Measurements from ENCODE around the gene RALGPS2. TPM values are rescaled to one million over a fixed set of nuclear protein-coding genes. Genes with fewer than 3 reads are reported as not detected.
"Not testable (repeated sequence)": the region's sequence is repeated elsewhere in the genome, so short reads cannot be mapped to it uniquely, and the experiment has no call there.

The RALGPS2 gene
- polyA plus RNA-seq, 3 donors = 1.5 to 7.3 (median 1.9) TPM

DNA sequence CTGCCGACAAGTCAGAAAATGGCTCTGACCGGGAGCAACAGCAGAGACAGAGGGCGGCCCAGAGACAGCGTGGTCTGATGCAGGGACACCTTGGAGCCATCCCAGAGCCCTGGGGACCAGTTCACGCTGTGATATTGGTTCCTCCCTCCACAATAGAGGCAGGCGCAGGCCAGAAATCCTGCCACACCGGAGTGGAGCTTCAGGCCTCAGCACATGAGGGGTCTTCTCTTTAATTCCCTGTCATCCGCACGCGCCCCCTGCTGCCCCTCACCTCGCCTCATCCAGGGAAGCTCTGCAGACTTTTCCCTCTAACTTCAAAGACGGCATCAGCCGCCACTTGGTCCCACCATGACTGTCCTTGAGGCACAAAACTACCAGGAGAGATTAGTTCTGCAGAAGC is 221.4 kb downstream of the RALGPS2 start:
- WGBS, 3 donors = 89 to 93% (median 90%) methylated on average over 13 of the region's 13 CpGs
- no peak overlapping the region for H3K27ac ChIP-seq (ENCODE audit: low read depth, low read length)

DNA sequence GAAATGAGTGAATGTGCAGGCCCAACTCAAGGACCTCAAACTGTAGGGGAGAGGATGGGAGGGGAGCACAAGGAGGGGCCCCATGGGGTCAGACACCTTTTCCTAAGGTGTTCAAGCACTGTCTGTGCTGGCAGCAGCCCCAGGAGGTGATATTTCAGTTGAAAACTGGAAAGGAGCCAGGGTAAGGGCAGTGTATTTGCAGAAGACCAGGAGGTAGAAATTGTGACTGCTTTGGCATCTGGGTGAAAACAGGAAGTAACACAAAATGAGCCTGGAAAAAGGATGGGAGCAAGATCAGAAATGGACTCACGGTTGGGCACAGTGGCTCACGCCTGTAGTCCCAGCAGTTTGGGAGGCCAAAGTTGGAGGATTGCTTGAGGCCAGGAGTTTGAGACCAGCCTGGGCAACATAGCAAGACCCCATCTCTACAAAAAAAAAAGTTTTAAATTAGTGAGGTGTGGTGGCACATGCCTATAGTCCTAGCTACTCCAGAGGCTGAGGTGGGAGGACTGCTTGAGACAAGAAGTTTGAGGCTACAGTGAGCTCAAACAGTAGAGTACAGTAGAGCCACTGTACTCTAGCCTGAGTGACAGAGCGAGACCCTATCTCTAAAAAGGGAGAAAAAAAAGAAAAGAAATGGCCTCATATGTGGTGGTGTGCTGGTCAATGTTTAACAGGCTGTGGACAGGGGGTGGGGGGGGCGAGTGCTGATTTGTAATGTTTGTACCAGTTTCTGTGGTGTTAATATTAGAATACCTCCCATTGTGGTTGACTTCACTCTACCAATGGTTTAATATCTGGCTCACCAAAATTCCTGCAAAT is 222.0 kb downstream of the RALGPS2 start:
- H3K27ac ChIP-seq (ENCODE audit: low read depth, low read length) = no peak overlapping the region
- whole genome bisulfite sequencing, 3 donors = 72 to 86% (median 81%) methylated on average over 4 of the region's 4 CpGs

DNA sequence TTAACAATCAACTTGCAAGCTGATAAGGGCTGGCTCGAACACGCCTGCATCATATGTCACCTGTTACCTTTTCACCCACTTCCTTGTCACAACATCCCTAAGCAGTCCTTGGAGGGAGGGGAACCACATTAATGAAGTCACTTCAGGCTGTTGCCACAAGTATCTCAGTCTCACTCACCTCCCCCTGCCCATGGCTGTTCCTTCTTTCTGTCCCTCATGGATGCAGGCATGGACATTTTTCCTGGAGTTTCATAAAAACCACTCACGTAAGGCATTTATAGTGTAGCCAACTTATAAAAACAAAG is 222.6 kb downstream of the RALGPS2 start:
- H3K27ac ChIP-seq (ENCODE audit: low read depth, low read length) = no peak overlapping the region
- 78 to 99% (median 93%) methylated on average over 3 of the region's 3 CpGs for WGBS, 3 donors

DNA sequence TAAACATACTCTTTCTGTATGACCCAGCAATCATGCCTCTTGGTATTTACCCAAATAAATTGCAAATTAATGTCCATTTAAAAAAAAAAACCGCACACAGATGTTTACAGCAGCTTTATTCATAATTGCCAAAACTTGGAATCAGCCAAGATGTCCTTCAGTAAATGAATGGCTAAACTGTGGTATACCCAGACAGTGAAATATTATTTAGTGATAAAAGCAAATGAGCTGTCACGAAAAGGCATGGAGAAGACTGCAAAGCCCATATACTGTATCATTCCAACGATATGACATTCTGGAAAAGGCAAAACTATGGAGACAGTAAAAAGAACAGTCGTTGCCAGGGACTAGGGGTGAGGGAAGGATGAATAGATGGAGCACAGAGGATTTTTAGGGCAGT is 223.6 kb downstream of the RALGPS2 start:
- 74 to 89% (median 89%) methylated on average over 4 of the region's 4 CpGs for WGBS, 3 donors

DNA sequence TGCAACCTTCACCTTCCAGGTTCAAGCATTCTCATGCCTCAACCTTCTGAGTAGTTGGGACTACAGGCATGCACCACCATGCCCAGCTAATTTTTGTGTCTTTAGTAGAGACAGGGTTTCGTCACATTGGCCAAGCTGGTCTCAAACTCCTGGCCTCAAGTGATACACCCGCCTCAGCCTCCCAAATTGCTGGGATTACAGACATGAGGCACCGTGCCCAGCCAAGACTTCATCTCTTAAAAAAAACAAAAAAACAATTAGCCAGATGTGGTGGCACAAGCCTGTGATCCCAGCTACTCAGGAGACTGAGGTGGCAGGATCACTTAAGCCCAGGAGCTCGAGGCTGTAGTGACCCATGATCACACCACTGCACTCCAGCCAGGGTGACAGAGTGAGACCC is 224.8 kb downstream of the RALGPS2 start:
- 76 to 89% (median 82%) methylated on average over 4 of the region's 4 CpGs for WGBS, 3 donors

More for the DNA sequence above, 223.6 kb downstream of the RALGPS2 start:
- H3K27ac ChIP-seq (ENCODE audit: low read depth, low read length) = no peak overlapping the region

DNA sequence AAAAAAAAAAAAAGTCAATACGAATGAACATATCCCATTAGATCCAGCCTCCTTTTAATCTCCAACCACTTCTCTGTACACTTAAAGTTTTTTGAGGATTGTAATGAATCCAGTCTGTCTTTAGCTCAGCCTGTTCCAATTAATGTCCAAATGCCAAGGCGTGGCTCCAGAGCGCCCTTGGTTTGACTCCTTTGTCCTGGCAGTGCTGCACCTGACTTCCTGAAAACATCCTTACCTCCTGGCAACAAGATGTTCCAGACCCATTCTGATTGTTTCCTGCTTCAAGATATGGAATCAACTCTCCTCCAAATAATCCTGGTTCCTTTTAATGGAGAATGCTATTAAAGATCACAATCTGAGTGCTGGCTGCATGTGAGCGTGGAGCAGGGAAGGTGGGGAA is 226.6 kb downstream of the RALGPS2 start:
- no peak overlapping the region for H3K27ac ChIP-seq (ENCODE audit: low read depth, low read length)
- 75 to 90% (median 82%) methylated on average over 4 of the region's 4 CpGs for WGBS, 3 donors

More for the DNA sequence above, 224.8 kb downstream of the RALGPS2 start:
- H3K27ac ChIP-seq (ENCODE audit: low read depth, low read length) = not testable (repeated sequence)

DNA sequence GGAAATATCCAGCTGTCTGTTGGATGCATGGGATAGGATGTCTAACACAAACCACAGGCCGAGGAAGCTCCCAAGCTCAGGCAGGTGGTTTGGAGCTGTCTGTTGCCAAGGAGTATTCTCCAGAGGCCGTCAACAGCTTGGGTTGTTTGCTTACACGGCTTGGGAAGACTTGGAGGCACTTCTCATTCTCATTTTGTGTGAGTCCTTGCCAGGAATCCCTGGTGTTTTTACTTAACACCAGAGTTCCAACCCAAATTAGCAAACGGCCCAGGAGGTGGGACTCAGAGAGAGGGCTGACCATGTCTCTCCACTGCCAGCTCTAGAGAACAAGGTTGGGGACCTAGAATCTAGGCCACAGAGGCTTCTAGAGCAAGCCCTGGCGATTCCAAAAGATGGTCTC is 228.0 kb downstream of the RALGPS2 start:
- H3K27ac ChIP-seq (ENCODE audit: low read depth, low read length) = no peak overlapping the region
- 58 to 82% (median 59%) methylated on average over 5 of the region's 5 CpGs for WGBS, 3 donors

DNA sequence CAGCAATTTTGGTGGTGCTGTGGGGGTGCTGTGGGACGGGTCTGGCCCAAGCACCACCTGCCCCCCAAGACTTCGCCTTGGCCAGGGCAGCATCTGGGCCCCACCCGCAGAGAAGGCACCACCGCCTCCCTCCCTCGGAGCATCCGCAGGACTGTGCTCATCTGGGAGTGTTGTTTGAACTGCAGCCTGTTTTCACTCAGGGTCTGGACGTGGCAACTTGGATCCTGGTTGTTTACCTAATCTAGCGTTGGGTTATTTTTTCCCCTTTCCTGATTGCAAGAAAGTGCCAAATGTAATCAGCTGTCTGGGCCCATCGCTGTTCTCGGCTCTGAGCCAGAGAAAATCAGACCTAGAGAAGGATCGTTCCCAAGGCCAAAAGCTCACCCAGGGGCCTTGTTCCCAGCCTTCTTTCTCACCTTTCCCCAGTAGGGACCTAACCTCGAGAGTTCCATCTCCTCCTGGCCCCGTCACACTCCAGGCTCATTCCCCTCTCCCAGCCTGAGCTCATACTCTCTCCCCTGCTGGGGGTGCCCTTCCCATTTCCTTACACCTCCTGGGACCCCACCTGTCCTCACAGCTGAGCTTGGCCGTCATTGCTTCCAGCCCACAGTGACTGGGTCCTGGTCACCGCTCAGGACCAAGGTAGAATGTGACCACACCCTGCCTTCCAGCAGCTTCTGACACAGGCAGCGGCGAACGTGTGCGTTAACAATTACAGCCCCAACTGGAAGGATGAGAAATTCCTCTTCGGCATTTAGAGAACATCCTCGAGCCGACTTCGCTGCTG is 228.7 kb downstream of the RALGPS2 start:
- no peak overlapping the region for H3K27ac ChIP-seq (ENCODE audit: low read depth, low read length)
- WGBS, 3 donors = 65 to 80% (median 79%) methylated on average over 23 of the region's 23 CpGs

DNA sequence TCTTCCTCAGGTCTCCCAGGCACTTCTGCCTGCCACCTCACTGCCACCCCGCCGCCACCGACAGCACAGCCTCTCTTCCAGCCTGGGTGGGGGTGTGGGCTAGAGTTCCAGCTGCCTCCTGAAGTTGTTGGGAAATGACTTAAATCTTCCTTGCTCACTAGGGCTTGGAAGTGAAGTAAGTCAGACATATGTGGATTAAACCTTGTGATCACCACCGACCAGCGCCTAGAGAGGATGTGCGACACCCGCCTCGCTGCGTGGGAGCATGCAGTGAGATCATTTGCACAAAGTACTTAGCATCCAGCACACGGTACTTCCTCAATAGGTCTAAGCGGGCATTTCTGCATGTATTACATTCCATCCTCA is 229.3 kb downstream of the RALGPS2 start:
- no peak overlapping the region for H3K27ac ChIP-seq (ENCODE audit: low read depth, low read length)
- 85 to 93% (median 86%) methylated on average over 11 of the region's 11 CpGs for WGBS, 3 donors

DNA sequence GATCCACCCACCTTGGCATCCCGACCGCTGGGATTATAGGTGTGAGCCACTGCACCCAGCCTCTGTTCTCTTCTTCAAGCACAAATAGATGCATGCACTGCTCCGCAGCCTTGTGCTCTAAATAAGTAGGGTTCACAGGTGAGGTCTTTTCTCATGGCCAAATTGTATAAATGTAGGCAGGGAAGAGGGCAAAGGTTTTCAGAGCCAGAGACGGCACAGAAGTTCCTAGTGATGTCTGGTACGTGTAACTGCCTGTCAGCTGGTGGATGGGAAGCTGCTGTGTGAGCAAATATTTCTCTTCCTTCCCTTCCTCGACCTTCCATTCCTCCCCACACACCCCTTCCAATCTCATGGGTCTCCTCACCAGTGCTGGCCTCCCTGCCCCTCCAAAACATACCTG is 229.9 kb downstream of the RALGPS2 start:
- 69 to 76% (median 71%) methylated on average over 6 of the region's 6 CpGs for WGBS, 3 donors
- no peak overlapping the region for H3K27ac ChIP-seq (ENCODE audit: low read depth, low read length)

DNA sequence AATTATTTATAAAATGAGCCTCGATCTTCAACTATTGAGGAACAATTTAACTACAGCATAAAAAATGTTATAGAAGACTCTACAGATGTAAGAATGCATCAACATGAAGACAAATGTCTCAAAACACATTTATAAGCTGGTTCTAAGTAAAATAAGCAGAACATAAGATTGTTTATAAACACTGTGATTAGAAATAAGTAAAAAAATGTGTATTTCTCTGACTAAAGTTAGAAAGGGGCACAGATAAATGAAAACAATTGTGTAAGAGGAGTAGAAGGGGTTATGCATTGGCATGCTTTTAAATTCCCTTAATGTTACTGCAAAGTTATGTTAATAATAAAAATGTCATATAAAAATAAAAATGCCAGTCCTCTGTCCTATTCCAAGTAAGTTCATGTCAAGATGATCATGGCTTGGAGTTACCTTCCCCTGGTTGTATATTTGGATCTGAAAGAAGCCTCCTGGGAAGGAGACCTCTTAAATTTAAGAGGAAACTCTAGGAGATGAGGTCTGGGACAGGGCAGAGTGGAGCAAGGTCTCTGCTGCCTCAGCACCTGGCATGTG is 230.4 kb downstream of the RALGPS2 start:
- 67 to 81% (median 74%) methylated on average over 1 of the region's 1 CpG for WGBS, 3 donors
- no peak overlapping the region for H3K27ac ChIP-seq (ENCODE audit: low read depth, low read length)

DNA sequence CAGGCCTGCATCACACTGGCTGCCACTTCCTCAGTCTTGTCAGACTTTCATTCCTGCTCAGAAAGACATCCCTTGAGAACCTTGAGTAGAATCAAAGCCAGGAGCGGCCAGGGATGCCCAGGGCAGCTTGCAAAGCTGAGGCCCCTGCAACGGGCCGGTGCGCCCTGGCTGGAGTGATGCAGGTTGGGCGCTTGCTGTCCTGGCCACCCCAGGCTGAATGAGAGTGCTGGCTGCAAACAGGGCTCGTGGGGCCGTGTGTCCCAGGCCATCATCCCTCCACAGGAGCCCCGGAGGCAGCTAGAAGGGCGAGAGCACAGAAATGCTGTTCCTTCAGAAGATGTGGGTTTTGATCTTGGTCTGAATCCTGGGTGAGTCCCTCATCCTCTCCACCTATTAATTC is 233.4 kb downstream of the RALGPS2 start:
- no peak overlapping the region for H3K27ac ChIP-seq (ENCODE audit: low read depth, low read length)
- 90 to 93% (median 92%) methylated on average over 9 of the region's 9 CpGs for WGBS, 3 donors

DNA sequence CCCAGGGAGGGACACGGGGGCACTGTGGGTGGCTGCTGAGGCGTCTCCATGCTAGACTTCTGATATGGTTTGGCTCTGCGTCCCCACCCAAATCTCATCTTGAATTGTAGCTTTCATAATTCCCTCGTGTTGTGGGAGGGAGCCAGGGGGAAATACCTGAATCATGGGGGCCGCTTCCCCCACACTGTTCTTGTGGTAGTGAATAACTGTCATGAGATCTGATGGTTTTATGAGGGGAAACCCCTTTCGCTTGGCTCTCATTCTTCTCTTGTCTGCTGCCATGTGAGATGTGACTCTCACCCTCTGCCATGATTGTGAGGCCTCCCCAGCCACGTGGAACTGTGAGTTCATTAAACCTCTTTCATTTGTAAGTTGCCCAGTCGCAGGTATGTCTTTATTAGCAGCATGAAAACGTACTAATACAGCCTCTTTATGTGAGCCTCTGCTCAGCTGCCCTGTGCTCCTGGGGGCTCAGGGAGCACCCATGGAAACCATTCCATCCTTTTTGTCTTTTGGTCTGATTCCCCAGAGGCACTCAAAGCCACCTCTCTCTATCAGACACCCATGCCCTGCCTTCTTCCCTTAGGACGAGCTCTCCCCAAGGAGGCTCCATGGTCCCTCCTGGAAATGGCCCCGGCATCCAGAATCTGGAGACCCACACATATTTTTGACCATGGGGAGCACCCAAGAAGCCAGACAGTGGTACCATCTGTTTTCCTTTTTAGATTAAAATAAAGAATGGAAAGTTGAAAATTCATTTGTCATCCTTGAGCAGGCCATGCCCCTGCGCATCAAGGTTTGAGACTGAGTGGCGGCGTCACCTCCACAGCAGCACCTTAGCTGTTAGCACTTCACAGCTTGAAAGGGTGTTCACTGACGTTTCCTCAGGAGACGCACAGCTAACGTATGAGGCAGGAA is 234.8 kb downstream of the RALGPS2 start:
- WGBS, 3 donors = 88 to 90% (median 89%) methylated on average over 17 of the region's 17 CpGs
- no peak overlapping the region for H3K27ac ChIP-seq (ENCODE audit: low read depth, low read length)

DNA sequence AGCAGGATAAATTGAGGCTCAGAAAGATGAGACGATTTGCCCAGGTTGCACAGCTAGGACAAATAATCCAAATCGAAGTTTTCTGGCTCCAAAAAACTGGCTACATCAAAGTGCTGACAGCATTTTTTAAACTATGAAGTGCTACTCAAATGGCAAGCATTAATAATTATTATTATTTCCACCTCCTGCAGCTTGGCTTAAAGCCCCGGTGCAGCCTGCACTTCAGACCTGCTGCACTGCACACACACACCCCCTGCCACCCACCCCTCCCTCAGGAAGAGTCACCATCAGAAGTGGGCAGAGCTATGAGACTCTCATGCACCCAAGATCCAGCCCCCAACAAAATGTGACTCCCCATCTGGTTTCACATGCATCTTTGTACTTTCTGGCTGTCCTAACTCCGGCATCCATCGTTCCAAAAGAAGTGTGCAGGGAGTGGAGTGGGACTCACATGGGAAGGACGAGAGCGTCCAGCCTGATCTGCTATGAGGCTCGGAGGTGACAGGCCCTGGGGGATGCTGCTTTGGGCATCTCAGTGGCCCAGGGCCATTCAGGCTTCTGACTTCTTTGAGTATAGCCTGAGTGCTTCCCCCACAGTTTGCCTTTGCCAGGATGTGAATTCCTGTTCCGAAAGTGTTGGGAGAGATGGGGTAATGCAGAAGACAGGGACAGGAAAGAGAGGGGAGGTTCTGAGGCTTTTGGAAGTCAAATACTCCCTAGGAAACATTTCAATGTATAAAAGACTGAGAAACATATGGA is 235.6 kb downstream of the RALGPS2 start:
- no peak overlapping the region for H3K27ac ChIP-seq (ENCODE audit: low read depth, low read length)
- 63 to 73% (median 68%) methylated on average over 9 of the region's 9 CpGs for WGBS, 3 donors

DNA sequence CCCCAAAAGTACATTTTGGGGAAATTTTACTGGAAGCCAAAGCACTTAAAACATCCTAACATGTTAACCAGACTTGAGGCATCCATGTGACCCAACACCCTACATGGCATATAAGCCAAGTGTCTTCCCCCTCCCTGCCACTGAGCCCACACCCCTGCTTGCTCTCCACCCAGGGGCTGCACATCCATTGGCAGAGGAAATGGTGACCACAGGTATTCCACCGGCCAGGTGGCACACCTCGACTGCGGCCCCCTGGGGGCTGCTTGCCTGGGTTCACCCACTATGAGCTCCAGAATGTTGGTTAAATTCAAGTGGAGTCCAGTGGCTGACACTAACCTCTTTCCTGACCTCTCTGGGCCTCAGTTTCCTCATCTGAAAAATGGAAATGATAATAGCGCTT is 236.3 kb downstream of the RALGPS2 start:
- 90 to 96% (median 93%) methylated on average over 4 of the region's 4 CpGs for whole genome bisulfite sequencing, 3 donors
- H3K27ac ChIP-seq (ENCODE audit: low read depth, low read length) = no peak overlapping the region

DNA sequence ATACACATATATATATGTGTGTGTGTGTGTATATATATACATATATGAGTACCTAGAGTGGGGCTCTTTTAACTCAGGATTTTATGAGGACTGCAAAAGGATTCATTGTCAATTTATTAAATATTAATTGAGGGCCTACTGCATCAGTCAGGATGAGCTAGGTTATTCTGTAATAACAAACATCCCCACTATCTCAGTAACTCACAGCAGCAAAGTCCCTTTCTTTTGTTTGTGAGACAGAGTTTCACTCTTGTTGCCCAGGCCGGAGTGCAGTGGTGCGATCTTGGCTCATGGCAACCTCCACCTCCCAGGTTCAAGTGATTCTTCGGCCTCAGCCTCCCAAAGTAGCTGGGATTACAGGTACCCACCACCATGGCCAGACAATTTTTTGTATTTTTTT is 236.8 kb downstream of the RALGPS2 start:
- WGBS, 3 donors = 82 to 100% (median 99%) methylated on average over 3 of the region's 3 CpGs
- no peak overlapping the region for H3K27ac ChIP-seq (ENCODE audit: low read depth, low read length)

DNA sequence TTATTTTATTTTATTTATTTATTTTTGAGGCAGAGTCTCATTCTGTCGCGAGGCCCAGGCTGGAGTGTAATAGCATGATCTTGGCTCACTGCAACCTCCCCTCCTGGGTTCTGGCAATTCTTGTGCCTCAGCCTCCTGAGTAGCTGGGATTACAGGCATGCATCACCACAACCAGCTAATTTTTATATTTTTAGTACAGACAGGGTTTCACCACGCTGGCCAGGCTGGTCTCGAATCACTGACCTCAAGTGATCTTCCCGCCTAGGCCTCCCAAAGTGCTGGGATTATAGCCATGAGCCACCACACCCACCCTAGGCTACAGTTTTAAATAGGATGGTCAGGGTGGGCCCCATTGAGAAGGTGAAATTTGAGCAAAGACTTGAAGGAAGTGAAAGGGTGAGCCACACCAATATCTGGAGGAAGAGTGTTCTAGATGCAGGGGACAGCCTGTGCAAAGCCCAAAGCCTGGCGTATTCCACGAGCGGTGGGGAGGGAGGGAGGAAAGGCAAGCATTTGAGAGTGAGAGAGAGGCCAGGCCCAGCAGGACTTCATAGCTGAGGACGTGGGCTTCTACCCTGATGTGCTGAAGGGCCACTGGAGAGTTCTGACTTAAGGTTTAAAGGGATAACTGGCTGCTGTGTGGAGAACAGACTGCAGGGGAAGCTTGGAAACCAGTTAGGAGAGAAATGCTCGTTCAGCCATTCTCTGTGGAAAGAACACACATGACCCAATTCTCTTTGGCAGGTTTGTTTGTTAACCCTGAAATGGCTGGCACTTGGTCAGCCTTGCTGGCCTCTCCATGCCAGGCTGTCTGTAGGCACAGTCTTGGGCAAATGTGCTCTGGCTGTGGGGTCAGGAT is 238.0 kb downstream of the RALGPS2 start:
- whole genome bisulfite sequencing, 3 donors = 66 to 78% (median 73%) methylated on average over 10 of the region's 10 CpGs
- H3K27ac ChIP-seq (ENCODE audit: low read depth, low read length) = no peak overlapping the region
